Tibial artery (tissue), 4 donors: ENCODE data around the gene LRWD1.
A peak's percentile ranks its signal among the peaks of the same experiment; 100 is the strongest.
"Not testable (repeated sequence)": the region's sequence is repeated elsewhere in the genome, so short reads cannot be mapped to it uniquely, and the experiment has no call there.

Experiments
- DNase-seq, 2 donors: peaks; one replicate each; pipeline ENCODE4 v3.0.0-alpha.2; 2019
- H3K27ac ChIP-seq, 2 donors: fragments of 200-600 bp; sonication (generic) in 1 of 2; 1 replicate in 1 of 2; 2 replicates in 1 of 2; pipeline ENCODE4 v1.5.1; 2018 to 2019; ENCODE audit warnings: mild to moderate bottlenecking in 1 of 2
- H3K27me3 ChIP-seq, 2 donors: fragments of 200-600 bp; sonication (generic) in 1 of 2; one replicate each; pipeline versions ENCODE4 v1.5.1 to v1.6.0; 2016 to 2019
- H3K36me3 ChIP-seq, 3 donors: fragments of 200-600 bp; sonication (generic) in 2 of 3; one replicate each; pipeline ENCODE4 v1.5.1; 2016 to 2019; ENCODE audit warnings: mild to moderate bottlenecking in 2 of 3
- H3K4me1 ChIP-seq, 4 donors: fragments of 200-600 bp; sonication (generic) in 2 of 4; 1 replicate in 3 of 4; 2 replicates in 1 of 4; pipeline ENCODE4 v1.5.1; 2016 to 2019
- H3K4me3 ChIP-seq, 2 donors: fragments of 200-600 bp; sonication (generic) in 1 of 2; 1 replicate in 1 of 2; 2 replicates in 1 of 2; pipeline ENCODE4 v1.5.1; 2018 to 2019; ENCODE audit warnings: mild to moderate bottlenecking in 2 of 2
- H3K9me3 ChIP-seq, 3 donors: fragments of 200-600 bp; sonication (generic) in 1 of 3; one replicate each; pipeline ENCODE4 v1.5.1; 2016 to 2019
- intact Hi-C: fragments of 100-400 bp; cut with DNase I; formaldehyde crosslinking; loops from one replicate; pipeline ENCODE4 v1.15.0; 2023; ENCODE audit warnings: low total_unique reads
- TF ChIP-seq, protein P1 (sequence below), 2 experiments: fragments of 200-600 bp in 1 of 2; fragments of 450-650 bp in 1 of 2; IDR thresholded peaks; one replicate each; pipeline ENCODE4 v1.5.1; 2017 to 2019; ENCODE audit warnings: antibody characterized with exemption in 2 of 2, mild to moderate bottlenecking in 1 of 2, moderate library complexity in 1 of 2

LRWD1 gene

GRCh38 chr7:102479982-102480637, 15.3 kb downstream of the LRWD1 start:
- TF ChIP-seq, protein P1, sequence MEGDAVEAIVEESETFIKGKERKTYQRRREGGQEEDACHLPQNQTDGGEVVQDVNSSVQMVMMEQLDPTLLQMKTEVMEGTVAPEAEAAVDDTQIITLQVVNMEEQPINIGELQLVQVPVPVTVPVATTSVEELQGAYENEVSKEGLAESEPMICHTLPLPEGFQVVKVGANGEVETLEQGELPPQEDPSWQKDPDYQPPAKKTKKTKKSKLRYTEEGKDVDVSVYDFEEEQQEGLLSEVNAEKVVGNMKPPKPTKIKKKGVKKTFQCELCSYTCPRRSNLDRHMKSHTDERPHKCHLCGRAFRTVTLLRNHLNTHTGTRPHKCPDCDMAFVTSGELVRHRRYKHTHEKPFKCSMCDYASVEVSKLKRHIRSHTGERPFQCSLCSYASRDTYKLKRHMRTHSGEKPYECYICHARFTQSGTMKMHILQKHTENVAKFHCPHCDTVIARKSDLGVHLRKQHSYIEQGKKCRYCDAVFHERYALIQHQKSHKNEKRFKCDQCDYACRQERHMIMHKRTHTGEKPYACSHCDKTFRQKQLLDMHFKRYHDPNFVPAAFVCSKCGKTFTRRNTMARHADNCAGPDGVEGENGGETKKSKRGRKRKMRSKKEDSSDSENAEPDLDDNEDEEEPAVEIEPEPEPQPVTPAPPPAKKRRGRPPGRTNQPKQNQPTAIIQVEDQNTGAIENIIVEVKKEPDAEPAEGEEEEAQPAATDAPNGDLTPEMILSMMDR (IDR thresholded peaks at IDR 0.05): peak; percentile 45 to 51
- H3K9me3 ChIP-seq, H3K36me3 ChIP-seq, H3K4me1 ChIP-seq, intact Hi-C loops, H3K27me3 ChIP-seq, H3K27ac ChIP-seq, H3K4me3 ChIP-seq: not testable (repeated sequence)
- DNase-seq: peak; percentile 29 to 62

- H3K36me3 ChIP-seq, H3K4me1 ChIP-seq, H3K4me3 ChIP-seq, H3K27me3 ChIP-seq, H3K27ac ChIP-seq, H3K9me3 ChIP-seq, intact Hi-C loops: not testable (repeated sequence)
- DNase-seq: peak; percentile 7 to 25
Observed at GRCh38 chr7:102481962-102482361, 17.2 kb downstream of the LRWD1 start.

DNA sequence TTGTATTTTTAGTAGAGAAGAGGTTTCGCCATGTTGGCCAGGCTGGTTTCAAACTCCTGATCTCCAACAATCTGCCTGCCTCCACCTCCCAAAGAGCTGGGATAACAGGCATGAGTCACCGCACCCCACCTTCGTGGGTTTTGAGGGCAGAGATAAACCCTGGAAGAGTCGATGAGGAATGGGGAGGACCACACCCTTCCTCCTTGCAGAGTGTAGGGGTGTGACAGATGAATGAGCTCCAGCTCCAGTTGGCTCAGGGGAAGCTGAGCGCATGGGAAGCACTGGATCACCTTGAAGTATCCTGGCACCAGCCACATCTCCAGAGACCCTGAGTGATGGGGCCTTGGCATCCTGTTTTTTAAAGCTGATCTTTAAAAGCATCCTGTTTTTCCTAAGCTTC, 19.5 kb downstream of the LRWD1 start:
- H3K4me3 ChIP-seq, H3K27ac ChIP-seq, H3K4me1 ChIP-seq, H3K36me3 ChIP-seq, H3K27me3 ChIP-seq, DNase-seq, intact Hi-C loops, H3K9me3 ChIP-seq: not testable (repeated sequence)

DNA sequence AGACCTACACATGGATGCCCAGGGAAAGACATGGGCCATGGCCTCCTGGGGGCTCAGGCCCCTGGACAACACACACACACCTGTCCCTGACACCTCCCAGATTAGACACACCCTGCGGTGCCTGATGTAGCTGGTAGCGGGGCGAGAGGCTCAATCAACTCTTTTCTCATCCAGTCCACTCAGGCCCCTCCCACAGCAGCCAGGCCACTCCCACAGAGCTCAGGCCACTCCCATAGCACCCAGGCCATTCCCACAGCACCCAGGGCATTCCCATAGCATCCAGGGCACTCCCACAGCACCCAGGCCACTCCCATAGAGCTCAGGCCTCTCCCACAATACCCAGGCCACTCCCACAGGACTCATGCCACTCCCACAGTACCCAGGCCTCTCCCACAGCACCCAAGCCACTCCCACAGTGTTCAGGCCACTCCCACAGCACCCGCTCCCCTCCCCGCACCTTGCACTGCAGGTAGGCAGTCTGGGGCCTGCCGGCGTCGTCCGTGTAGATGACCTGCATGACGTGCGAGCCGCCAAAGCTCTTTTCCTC, 25.8 kb downstream of the LRWD1 start:
- H3K27me3 ChIP-seq, H3K36me3 ChIP-seq, H3K4me3 ChIP-seq, H3K4me1 ChIP-seq, intact Hi-C loops, H3K27ac ChIP-seq, H3K9me3 ChIP-seq: not testable (repeated sequence)
- peak; percentile 7 to 65 for DNase-seq

GRCh38 chr7:102493220-102493935, 28.6 kb downstream of the LRWD1 start:
- H3K27me3 ChIP-seq, H3K27ac ChIP-seq, DNase-seq, H3K9me3 ChIP-seq, H3K36me3 ChIP-seq, intact Hi-C loops, H3K4me1 ChIP-seq, H3K4me3 ChIP-seq: not testable (repeated sequence)

DNA sequence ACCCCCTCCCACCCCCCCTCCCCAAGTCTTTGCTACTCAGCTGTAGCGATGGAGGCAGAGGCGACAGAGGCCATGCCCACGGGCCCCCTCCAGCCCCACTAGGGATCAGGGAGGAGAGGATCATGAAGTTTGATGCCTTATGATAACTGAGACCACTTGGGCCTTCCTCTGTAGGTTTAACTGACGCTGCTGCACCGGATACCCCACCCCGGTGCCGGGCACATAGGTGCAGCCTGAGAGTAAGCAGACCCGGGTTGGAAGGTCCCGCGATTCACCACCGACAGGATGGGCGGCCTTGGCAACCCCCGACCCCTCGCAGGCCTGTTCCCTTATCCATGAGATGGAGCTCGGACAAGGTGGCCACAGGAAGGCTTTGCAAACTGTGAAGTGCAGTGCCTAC, 29.2 kb downstream of the LRWD1 start:
- H3K4me3 ChIP-seq, H3K27me3 ChIP-seq, H3K9me3 ChIP-seq, H3K4me1 ChIP-seq, H3K27ac ChIP-seq, intact Hi-C loops, H3K36me3 ChIP-seq: not testable (repeated sequence)
- DNase-seq: peak; percentile 16 to 27

DNA sequence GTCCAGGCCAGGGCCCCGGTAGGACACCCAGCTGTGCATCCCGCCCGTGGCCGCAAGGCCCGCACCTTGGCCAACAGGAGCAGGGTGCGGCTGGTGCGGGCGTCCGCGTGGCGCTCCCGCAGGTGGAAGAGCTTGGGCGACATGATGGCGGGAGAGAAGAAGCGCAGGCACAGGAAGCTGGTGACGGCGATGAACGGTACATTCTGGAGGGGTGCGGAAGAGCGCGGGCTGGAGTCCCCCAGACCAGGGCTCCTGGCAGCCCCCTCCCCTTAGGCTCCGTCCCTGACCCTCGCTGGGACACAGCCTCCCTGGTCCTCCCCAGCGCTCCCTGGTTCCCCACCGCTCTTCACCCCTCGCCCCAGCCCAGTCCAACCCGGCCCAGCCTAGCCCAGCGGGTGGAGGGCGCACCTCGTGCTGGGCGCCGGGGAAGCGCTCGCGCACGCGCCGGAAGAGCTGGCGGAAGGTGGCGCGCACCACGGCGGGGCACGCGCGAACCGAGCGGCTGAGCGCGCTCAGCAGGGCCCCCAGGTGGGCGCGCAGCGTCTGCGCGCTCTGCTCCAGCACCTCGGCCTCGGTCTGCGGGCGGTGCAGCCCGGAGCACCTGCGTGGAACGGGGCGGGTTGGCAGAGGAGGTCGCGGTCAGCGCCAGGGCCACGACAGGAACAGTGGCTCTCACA, 29.8 kb downstream of the LRWD1 start:
- H3K27me3 ChIP-seq, H3K4me3 ChIP-seq, H3K36me3 ChIP-seq, intact Hi-C loops, H3K9me3 ChIP-seq, DNase-seq, H3K4me1 ChIP-seq, H3K27ac ChIP-seq: not testable (repeated sequence)

DNA sequence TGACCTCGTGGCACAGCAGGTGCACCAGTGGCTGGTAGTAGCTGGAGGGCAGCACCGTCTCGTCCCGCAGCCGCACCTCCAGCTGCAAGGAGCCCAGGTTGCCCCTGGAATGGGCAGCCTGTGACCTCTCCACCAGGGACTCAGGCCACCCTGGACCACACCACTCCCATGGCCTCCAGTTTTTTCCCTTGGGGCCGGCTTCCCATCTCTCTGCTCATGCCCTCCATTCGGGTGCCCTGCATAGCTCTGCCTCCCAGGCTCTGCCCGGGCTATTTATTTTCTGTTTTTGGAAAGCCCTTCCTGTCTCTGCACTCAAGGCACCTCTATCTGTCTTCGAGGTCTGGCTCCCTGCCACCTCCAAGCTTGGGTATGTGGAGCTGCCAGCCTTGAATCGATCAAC, 32.1 kb downstream of the LRWD1 start:
- H3K27ac ChIP-seq, H3K4me3 ChIP-seq, H3K27me3 ChIP-seq, H3K9me3 ChIP-seq, H3K36me3 ChIP-seq, H3K4me1 ChIP-seq, intact Hi-C loops, DNase-seq: not testable (repeated sequence)

DNA sequence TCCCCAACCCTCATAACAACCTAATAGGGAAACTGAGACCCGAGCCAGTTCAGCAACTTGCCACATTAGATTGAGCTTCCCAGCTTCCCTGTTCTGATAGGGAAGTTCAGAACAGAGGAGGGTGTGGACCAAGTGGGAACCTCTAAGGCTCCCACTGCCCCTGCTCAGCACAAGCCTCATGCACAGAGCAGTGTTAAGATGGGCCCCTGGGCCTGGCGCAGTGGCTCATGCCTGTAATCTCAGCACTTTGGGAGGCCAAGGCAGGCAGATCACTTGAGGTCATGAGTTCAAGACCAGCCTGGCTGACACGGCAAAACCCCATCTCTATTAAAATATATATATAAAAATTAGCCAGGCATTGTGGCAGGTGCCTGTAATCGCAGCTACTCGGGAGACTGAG, 32.5 kb downstream of the LRWD1 start:
- H3K27me3 ChIP-seq, H3K4me1 ChIP-seq, H3K27ac ChIP-seq, H3K4me3 ChIP-seq, H3K36me3 ChIP-seq, intact Hi-C loops, H3K9me3 ChIP-seq: not testable (repeated sequence)
- DNase-seq: peak; percentile 23 to 42

GRCh38 chr7:102498321-102498720, 33.5 kb downstream of the LRWD1 start:
- H3K27me3 ChIP-seq, H3K4me1 ChIP-seq, H3K4me3 ChIP-seq, intact Hi-C loops, H3K36me3 ChIP-seq, H3K27ac ChIP-seq, H3K9me3 ChIP-seq: not testable (repeated sequence)
- peak in 1 of 2 donors; percentile 22 for DNase-seq

DNA sequence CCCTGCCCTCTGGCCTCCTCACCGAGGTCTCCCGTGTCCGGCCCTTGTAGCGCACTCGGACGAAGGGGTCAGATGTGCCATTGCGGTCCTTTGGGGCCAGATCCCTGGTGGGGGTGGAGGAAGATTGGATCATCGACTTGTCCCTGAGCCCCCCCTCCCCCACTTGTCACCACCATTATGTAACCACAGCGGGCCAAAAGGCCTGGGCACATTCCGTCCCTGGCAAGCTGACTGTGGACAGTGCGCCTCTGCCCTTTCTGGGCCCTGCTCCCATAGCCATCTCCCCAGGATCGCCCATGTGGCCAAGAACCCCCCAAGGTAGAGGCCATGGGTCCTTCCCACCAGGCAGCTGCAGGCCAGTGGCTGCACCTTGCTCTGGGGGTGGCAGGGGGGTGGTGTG, 38.4 kb downstream of the LRWD1 start:
- H3K36me3 ChIP-seq, H3K4me3 ChIP-seq, H3K27ac ChIP-seq, H3K9me3 ChIP-seq, H3K4me1 ChIP-seq, DNase-seq, H3K27me3 ChIP-seq, intact Hi-C loops: not testable (repeated sequence)

DNA sequence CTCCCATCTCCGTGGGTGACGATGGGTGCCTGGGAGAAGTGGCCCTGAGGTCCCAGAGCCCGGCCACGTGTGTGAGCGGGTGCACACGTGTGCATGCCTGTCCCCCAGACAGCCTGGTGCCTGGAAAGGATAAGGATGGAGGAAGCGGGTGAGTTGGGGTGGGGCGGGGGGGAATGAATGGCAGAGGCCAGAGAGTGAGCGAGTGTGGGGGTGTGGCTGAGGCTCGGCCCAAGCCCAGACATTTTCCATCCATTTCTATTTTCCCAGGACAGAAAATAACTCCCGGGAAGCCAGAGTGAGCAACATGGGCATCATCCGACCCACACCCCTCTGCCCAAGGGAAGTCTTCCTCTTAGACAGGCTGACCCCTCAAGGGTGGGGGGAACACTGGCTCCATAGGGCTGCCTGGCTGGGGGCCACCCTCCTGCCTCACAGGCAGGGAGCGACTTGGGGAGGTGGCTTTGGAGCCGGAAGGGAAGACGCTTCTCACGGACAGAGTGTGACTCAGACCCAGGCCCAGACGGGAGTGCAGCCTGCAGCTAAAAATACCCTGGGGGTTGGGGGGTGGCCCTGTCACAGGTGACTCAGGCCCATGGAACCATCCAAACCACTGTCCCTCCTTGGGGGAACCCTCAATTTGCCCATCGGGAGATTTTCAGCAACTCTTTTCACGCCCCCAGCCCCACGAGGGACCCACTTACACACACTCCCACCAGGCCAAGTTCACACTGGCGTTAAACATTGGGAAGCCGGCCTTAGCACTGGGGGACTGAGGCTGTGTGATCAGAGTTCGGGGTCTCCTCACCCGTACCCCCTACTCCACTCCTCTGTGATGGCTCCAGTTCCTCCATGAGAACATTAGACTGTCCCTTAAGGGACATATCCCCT, 40.8 kb downstream of the LRWD1 start:
- H3K4me3 ChIP-seq, H3K9me3 ChIP-seq, intact Hi-C loops, H3K4me1 ChIP-seq, H3K27me3 ChIP-seq, H3K36me3 ChIP-seq: not testable (repeated sequence)
- peak in 1 of 2 donors; percentile 51 for DNase-seq
- H3K27ac ChIP-seq: peak overlapping the region; percentile 42 to 58
